AML-193 (cell line): ENCODE measurements around the gene DISP3.

Source experiments
- DNase-seq, 2 experiments: peaks; one replicate each; lab custom pipeline; 2025; lab: John Stamatoyannopoulos, UW

DISP3 gene

DNA sequence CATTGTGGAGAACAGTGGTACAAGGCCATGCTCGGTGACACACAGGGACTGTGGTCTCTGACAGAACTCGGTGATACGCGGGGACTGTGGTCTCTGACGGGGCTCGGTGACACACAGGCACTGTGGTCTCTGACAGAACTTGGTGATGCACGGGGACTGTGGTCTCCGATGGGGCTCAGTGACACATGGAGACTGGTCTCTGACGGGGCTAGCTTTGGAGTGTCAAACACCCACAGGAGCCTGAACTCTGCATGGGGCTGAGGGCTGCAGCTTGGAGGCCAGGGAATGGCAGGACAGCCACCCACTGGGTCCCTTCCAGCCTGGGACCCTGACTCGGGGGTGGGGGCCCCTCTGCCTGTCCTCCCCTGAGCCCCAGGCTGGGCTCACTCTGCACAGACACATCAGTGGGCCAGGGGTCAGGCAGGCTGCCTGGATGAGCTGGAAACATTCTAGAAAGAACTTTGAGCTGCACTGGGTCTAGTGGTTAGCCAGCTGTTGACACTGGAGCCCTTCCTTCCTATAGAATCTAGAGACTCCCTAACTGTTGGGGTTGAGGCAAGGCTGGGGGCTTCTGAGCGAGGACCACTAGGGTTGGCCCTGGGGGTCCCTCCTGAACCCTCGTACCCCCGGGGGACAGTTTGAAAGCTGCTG, 49.8 kb downstream of the DISP3 start:
- no peak for DNase-seq

DNA sequence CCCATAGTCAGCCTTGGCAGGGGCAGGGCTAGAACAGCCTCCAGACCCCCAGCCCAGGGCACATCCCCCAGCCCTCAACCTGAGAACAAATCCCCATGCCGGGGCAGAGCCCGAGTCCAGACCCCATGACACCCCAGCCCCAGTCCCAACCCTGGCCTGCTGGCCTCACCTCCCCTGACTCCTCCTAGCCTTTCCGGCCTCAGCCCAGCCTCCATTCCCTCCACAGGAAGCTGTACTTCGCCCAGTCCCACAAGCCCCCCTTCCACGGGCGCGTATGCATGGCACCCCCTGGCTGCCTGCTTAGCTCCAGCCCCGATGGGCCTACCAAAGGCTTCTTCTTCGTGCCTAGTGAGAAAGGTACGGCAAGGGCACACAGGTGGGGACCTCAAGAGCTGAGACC, 50.4 kb downstream of the DISP3 start:
- DNase-seq: no peak

DNA sequence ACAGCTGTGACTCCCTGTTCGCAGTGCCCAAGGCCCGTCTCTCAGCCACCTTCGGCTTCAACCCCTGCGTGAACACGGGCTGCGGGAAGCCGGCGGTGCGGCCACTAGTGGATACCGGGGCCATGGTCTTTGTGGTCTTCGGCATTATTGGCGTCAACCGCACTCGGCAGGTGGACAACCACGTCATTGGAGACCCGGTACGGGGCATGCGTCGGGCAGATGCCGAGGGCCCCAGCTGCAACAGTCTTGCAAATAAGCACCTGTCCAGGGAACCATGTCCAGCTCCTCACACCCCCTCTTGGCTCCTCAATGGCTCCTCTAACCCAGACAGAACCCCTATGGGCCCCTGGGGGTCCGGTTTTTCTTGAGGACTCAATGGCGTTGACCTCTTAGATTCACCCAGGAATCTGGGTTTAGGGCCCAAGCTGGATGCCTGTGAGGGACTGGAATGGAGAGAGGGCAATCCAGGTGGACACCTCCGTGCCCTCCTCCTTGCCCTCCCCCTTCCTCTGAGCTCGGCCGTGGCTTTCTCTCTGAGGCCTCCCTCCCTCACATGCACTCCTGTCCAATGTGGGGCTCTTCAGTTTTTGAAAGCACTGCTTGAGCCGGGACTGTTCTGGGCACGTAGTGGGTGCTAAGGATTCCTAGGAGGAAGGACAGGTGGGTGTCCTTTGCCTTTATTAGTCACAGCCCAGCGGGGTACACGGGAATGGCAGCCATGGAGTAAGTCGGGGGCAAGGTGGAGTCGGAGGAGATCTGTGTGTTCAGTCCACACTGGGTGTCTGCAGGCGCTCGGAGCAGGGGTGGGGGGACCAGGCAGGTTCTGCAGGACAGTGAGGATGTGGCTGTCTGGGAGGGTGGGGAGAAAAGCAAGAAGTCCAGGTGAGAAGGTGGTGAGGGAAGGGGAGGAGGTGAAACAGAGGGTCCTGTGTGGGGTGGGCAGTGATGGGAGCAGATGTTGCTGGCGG, 51.1 kb downstream of the DISP3 start:
- DNase-seq: no peak

DNA sequence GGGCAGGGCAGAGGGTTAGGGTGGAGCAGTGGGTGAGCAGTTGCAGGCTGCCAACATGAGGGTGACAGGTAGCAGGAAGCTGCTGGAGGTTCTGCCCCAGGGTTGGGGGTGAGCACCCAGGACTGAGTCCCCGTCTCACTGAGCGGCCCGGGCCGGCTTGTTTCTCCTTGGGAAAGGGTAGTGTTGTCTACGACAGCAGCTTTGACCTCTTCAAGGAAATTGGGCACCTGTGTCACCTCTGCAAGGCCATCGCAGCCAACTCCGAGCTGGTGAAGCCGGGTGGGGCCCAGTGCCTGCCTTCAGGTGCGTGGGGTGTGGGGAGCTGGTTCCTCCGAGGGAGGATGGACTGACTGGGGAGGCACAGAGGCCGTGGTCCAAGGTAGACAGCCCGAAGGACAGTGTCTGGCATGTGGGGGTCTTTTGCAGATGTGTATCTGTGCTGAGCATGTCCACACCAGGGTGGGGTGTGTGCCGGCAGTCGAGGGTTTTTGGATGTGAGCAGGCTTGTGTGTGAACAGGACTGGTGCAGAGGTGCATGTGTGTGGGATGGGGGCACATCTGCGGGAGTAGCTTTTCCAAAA, 51.9 kb downstream of the DISP3 start:
- no peak for DNase-seq

DNA sequence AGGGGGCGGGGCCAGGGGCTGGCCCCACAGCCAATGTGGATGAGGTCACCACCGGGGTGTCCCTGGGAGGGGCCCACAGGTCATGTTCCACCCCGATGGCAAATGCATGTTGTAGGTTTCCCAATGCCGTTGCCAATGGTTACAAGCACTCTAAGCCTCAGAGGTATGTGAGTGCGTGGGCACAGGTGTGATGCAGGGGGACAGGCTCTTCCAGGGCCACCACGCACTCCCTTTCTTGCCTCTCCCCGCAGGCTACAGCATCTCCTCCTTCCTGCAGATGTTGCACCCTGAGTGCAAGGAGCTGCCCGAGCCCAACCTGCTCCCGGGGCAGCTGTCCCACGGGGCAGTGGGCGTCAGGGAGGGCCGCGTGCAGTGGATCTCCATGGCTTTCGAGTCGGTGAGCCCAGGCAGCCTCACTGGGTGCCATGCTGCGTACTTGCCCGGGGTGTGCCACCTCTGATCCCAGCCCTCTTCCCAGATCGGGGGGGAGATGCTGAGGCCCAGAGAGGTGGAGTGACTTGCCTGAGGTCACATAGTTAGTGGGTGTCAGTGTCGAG, 52.4 kb downstream of the DISP3 start:
- no peak for DNase-seq

DNA sequence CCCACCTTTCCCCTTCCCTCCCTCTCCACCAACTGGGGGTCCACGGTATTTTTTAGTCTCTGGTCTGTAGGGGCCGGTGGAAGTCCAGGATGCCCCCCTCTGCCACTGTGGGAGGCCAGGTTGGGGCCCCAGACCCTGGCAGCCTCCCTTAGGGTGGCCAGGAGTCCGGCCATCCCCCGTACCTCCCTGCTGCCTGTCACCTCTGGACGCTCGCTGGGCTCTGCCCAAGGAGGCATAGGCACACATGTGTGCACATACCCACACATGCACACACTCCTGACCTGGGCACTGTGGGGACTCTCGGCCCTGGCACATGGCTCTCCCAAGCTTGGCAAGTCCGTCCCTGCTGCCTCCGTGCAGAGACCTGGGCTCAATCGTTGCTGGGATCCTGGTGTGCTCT, 53.0 kb downstream of the DISP3 start:
- DNase-seq: no peak

DNA sequence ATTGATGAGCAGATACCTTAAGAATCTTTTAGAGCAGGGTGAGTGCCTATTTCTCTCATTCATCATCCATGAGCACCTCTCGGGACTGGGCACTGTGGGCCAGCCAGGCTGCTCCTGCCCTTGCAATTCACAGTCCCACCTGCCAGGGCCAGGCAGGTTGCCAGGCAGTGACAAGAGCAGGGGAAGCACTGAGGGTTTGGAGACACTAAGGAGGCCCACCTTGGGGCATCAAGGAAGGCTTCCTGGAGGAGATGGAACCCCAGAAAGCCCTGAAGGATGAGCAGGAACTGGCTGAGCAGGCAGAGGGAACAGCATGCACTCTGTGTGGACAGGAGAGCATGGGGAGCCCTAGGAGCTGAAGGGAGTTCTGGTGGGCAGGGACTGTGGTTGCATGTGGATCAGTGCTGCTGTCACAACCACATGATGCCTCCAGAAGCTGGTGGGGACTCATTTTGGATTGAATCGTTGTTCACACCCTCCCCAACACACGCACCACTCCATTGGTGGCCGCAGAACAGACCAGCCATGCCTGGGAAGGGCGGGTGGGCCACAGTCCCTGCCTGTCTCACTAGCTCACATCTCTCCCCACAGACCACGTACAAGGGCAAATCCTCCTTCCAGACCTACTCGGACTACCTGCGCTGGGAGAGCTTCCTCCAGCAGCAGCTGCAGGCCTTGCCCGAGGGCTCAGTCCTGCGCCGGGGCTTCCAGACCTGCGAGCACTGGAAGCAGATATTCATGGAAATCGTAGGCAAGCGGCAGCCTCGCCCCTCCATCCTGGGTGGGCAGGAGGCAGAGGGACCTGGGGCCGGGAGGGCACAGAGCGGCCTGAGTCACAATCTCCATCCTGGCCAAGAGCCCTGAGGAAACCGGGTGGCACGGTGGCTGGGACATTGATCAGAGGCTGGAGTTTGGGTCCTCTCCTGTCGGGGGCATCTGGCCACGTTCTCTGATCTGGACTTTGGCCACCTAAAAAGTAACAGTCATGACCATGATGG, 55.1 kb downstream of the DISP3 start:
- no peak for DNase-seq

DNA sequence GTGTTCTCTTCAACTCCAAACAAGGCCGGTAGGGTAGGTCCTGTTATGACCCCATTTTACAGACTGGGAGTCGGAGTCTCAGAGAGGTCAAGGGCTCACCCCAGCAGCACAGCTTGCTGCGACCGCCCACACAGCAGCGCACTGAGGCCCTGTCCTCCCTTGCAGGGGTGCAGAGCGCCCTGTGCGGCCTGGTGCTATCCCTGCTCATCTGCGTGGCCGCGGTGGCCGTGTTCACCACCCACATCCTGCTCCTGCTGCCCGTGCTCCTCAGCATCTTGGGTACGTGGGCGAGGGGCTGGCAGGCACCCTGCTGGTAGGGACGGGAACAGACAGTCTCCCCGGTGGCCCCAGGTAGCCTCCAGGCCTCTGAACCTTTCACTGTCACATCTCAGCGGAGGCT, 55.9 kb downstream of the DISP3 start:
- no peak for DNase-seq

DNA sequence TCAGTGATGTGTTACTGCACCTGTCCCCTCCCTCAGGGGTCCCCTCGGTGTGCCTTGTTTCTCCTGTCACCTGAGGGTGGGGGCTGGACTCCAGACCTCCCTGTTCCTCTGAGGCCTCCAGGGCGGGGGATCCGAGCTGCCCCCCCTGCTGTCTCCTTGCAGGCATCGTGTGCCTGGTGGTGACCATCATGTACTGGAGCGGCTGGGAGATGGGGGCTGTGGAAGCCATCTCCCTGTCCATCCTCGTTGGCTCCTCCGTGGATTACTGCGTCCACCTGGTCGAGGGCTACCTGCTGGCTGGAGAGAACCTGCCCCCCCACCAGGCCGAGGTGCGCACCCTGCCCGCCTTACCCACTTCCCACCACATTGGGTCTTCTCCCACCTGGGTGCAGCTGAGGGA, 56.4 kb downstream of the DISP3 start:
- DNase-seq: no peak

DNA sequence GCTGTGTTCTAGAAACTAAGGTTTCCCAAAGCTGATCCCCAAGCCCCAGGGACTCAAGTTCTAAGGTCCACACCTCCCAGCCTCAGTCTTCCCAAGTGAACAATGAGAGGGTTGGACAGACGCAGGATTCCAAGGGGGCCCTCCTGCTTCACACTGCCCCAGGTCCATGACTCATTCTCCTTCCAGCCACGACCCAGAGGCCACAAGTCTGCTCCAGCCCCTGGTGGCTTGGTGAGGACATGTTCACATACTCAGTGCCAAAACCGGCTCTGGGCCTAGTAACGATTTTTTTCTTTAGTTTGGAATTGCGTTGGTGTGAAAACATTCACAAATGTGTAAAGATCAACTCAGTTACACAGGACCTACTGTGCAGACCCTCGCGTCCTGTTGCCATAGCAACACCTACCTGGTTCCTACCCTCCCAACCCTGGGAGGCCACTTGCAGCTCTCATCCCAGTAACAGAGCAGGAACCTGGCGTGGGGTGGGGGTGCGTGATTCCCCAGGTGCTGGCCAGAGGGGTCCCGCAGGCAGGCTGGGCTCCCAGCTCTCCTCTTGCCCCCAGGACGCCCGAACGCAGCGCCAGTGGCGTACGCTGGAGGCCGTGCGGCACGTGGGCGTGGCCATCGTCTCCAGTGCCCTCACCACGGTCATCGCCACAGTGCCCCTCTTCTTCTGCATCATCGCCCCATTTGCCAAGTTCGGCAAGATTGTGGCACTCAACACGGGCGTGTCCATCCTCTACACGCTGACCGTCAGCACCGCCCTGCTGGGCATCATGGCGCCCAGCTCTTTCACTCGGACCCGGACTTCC, 57.0 kb downstream of the DISP3 start:
- DNase-seq: no peak

DNA sequence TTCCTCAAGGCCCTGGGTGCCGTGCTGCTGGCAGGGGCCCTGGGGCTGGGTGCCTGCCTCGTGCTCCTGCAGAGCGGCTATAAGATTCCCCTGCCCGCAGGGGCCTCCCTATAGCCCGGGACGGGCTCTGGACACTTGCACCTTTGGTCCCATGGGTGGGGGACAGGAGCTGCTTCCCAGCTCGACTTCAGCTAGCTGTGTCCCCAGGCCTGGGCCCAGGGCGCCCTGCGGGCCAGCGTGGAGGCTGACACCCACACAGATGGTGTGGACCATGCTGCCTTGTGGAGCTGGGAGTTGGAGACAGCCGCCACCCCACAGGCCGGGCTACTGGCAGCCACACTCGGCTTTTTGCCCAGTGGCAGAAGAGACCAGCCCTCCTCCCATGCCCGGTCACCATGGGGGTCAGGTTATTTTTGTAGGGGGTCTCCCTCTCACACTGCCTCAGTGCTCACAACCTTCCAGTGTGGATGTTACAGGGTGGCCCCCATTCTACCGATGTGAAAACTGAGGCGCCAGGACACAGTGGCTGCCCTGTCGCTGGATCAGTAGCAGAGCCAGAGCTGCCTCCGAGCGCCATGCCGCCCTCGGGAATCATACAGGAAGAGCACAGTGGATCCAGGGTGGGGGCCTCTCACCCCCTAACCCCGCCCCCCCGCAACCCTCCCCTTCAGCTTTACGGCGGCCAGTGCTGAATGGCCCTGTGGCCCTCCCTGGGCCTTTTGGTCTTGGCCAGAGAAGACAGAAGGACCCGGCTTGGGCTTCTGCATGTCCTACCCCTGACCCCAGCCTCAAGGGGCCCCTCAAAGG, 57.8 kb downstream of the DISP3 start:
- DNase-seq: no peak

DNA sequence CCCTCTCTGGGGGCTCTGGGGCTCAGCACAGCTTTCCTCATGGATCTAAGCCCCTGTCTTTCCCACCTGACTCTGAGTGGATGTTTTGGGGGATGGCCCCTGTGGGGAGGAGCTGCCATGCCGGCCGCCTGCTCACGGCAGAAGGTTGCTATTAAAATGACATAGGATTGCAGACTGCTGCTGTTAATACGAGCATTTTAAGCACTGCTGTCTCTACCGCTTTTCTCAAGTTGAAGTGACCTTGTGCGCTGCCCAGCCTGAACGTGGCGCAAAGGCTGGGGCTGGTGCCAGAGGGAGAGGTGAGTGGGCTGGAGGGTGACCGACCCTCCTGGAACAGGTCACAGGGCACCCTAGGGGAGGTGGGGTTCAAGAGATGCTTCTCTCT, 58.4 kb downstream of the DISP3 start:
- DNase-seq: no peak

DNA sequence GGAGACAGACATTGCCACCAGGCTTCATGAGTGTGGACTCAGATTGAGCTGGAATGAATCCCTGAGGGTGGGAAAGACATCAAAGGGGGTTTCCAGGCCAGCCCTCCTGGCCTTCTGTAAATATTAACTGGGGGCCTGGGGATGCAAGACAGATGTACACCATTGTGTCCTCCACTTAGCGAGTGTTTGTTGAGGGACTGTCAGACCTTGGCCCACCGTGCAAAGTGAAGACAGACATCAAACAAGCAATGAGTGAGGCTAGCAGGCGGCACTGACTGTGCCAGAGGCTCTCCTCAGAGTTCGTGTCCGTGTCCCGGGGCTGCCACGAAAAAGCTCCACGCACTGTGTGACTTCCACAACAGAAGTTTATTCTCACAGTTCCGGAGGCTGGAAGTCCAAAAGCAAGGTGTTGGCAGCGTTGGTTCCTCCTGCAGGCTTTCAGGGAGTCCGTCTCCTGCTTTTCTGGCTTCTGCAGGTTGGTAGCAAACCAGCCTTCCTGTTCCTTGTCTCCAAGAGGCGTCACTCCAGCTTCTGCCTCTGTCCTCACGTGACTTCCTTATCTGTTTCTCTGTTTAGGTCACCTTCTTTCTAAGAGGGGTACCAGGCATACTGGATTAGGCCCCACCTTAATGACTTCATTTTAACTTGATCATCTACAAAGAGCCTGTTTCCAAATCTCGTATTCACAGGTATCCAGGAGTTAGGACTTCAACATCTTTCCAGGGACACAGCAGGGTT, 59.1 kb downstream of the DISP3 start:
- DNase-seq: no peak

DNA sequence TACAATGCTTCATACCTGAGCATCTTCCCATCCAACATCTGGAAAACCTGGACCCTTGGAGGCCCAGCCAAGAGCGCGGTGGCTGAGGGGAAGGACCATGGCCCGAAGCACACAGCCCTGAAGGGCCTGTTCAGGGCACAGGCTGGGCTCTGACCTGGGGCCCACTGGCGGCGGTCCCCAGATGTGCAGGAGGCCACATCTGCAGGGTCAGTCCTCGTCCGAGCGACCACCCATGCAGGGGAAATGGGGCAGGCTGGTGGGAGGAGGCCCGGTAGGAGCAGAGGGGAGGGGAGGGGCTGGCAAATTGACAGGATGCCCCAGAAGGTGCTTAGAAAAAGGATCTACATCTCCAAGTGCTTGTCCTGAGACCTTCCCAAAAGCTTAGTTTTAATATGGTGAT, 59.9 kb downstream of the DISP3 start:
- DNase-seq: no peak

DNA sequence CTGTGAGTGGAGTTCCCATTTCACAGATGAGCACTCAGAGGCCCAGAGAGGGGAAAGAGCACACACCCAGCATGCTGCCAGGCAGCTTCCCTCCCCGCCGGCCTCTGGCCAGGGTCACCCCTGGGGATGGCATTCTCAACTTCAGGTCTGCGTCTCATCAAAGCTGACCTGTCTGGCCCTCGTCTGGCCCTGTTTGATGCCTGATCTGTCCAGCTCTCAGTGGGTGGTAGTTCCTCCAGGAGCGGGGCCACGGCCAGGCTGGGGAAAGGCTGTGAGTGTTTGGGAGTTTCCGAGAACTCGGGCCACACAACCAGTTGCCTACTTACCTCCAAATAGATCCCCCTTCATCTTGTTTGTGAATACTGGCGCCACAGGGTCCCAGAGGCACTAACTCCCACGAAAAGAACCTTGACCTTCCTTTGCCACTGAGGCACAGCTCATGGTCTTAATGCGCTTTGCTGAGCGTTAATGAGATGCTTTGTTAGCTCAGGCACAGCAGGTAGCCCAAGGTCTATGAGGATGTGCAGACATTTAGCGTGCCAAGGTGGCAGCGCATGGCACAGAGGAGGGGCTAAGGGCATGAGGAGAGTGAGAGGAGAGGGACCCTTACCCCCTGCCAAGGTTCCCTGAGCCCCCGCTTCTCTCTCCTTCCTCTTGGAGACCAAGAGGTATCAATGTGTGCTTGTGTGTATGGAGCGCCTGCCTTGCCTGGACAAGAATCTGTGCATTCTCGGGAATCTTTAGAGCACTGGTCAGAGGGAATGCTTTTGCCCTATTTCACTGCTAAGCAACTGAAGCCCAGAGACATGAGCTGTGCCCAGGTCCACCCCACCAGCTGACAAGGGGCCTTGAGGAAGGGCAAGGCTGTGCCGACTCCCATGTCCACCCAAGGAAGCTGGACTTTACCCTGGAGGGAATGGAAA, 61.2 kb downstream of the DISP3 start:
- DNase-seq: no peak

DNA sequence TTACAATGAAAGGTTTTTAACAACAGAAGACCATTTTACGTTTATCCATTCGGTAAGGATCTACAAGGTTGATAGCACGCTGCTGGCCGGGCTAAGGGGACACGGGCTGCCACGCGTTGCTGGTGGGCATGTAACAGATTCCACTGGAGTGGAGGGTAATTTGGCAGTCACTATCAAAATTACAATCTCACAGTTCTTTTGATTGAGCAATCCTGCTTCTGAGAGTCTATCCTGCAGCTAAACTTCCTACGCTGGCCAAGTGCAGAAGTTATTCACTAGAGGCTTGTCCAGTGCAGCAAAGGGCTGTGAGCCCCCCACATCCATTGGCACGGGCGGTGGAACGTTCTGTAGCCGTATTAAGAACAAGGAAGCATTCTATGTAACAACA, 61.8 kb downstream of the DISP3 start:
- no peak for DNase-seq

DNA sequence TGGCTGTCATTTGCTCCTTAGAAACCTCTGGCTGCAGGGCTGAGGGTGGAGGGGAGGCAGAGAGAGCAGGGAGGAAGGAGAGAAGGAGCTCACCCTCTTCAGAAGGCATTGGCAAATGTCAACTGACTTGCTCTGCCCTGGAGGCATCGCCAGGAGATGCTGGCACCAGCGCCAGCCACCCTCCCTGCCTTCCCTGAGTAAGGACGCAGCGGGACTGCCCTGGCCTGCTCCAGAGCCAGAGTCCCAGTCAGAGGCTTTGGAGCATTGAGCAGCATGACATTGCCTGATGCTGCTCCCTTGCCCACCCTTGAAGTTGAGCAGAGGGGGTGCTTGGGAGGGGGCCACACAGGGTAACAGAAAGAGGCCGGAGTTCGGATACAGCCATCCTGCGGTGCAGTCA, 62.3 kb downstream of the DISP3 start:
- no peak for DNase-seq

DNA sequence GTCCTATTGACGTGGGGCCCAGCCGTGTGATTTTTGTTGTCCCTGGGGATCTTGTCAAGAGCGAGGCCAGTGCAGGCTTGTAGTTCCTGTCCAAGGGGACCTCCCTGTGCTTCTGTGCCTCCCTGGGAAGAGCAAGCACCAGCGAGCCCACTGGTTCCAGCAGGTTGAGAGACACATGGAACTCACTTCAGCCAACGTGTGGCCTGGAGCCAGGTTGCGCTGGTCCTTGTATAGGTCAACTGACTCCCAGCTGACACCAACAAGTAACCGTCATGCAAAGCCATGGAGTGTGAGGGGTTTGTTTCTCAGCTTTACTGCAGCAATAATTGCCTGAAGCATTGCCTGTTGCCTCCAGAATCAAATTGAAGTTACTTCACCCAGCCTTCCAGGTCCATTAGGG, 63.0 kb downstream of the DISP3 start:
- DNase-seq: no peak
